ENCODE data around the gene NMRK2.
A peak's percentile ranks its signal among the peaks of the same experiment; 100 is the strongest.

Gene NMRK2

GRCh38 chr19:3981736-3982681 is 49.1 kb downstream of the NMRK2 start:
- no peak for DNase-seq (ENCODE audit: low spot score)

- DNase-seq (ENCODE audit: low spot score): no peak
Measured at GRCh38 chr19:3982701-3983541, 50.1 kb downstream of the NMRK2 start.

GRCh38 chr19:3983542-3983914 is 50.7 kb downstream of the NMRK2 start:
- no peak for DNase-seq (ENCODE audit: low spot score)

- no peak for DNase-seq (ENCODE audit: low spot score)
Measured at GRCh38 chr19:3983936-3984583, 51.2 kb downstream of the NMRK2 start.

- DNase-seq (ENCODE audit: low spot score): no peak
Measured at GRCh38 chr19:3984584-3984907, 51.7 kb downstream of the NMRK2 start.

- DNase-seq (ENCODE audit: low spot score): peak; percentile 94
Measured at GRCh38 chr19:3984908-3985642, 52.2 kb downstream of the NMRK2 start, which contains the start of gene EEF2. EEF2 (minus strand) TSS chr19:3985463; CDS start chr19:3985380, 83 bp downstream.

- no peak for DNase-seq (ENCODE audit: low spot score)
Measured at GRCh38 chr19:3985643-3986259, 52.9 kb downstream of the NMRK2 start.

- no peak for DNase-seq (ENCODE audit: low spot score)
Measured at GRCh38 chr19:3986260-3987041, 53.6 kb downstream of the NMRK2 start.

GRCh38 chr19:3987619-3988371 is 54.9 kb downstream of the NMRK2 start:
- DNase-seq (ENCODE audit: low spot score): peak; percentile 91

- no peak for DNase-seq (ENCODE audit: low spot score)
Measured at GRCh38 chr19:3990815-3991117, 57.9 kb downstream of the NMRK2 start.

Data from left forelimb (tissue), 1 donor.